Fibroblast of skin of abdomen (primary cell): ENCODE measurements around the gene BCAT1.
"Not testable (repeated sequence)": the region's sequence is repeated elsewhere in the genome, so short reads cannot be mapped to it uniquely, and the experiment has no call there.

Experiments used
- DNase-seq: peaks from one replicate; pipeline ENCODE4 v3.0.0-alpha.2; 2013

The BCAT1 gene

DNA sequence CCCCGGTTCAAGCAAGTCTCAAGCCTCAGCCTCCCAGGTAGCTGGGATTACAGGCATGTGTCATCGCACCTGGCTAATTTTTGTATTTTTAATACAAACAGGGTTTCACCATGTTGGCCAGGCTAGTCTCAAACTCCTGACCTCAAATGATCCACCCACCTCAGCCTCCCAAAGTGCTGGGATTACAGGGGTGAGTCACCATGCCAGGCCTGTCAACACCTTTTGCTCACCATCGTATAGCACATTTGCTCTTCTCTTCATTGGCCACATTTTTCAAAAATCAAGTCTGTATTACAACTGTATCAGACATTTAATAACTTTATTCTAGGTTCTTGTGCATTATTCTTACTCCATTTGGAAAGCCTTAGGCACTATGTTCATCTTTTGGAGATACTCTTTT lies 50.3 kb downstream of the BCAT1 start:
- DNase-seq: peak; percentile 38

DNA sequence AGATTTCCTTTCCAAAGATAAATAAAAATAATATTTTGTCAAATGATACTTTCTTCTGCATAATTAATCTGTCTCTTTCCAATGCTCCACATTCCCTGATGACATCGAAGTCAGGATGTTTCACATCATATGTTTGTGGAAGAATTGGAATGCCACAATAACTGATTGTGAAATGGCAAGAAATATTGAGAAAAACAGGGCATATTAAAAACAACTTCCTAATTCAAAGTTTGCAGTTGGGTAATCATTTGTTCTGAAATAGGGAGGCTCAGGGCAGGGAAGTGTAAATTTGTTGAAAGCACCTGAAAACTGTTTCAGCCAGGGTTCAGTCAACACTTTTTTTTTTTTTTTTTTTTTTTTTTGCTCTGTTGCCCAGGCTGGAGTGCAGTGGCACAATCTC lies 50.7 kb downstream of the BCAT1 start:
- no peak for DNase-seq

- DNase-seq: no peak
Measured at GRCh38 chr12:24896171-24896570, 52.7 kb downstream of the BCAT1 start.

- no peak for DNase-seq
Measured at GRCh38 chr12:24895612-24896011, 53.3 kb downstream of the BCAT1 start.

GRCh38 chr12:24894879-24895278 lies 54.0 kb downstream of the BCAT1 start:
- no peak for DNase-seq

DNA sequence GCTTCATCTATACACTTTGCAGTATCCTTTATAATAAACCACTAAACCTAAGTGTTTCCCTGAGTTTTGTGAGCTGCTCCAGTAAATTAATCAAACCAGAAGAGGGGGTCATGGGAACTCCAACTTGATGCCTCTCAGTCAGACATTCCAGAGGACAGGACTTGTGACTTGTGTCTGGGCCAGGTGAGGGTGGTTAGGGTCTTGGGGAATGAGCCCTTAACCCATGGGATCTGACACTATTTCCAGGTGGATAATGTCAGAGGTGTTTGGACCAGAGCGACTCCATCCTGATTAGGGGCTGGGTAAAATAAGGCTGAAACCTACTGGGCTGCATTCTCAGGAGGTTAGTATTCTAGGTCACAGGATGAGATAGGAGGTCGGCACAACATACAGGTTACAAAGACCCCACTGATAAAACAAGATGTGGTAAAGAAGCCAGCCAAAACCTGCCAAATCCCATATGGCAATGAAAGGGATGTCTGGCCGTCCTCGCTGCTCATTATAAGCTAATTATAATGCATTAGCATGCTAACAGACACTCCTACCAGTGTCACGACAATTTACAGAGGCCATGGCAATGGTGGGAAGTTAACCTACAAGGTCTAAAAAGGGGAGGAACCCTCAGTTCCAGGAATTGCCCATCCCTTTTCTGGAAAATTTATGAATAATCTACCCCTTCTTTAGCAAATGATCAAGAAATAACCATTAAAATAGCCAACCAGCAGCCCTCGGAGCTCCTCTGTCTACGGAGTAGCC lies 58.7 kb downstream of the BCAT1 start:
- no peak for DNase-seq

DNA sequence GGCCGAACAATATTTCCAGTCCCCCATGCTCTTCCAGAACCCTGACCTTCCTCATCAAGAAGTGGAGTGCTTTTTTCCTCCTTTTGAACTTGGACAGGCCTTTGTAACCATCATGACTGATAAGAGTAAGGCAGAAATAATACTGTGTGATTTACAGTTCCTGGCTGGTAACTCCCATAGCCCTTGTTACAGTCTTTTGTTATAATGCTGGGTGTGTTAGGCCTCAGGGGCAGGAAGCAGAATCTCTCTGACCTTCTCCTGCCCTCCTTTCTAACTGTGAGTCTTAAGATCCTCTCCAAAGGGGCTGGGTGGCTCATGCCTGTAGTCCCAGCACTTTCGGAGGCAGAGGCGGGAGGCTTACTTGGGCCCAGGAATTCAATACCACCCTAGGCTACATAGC lies 59.5 kb downstream of the BCAT1 start:
- DNase-seq: no peak

- no peak for DNase-seq
Measured at GRCh38 chr12:24888813-24889212, 60.1 kb downstream of the BCAT1 start.

DNA sequence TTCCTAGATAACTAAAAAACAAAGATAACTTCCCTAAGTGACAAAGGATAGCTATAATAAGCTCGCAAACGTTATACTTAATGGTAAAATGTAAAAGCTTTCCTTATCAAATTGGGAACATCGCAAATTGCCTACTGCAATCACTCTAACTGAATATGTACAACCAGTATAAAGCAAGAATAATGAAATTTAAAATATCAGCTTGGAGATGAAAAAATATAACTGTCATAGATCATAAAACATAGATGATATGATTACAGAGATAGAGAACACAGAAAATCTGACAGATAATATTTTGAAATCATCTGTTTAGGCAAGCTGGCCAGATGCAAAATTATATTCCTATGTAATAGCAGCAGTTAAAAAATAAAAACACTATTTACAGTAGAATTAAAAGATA lies 64.0 kb downstream of the BCAT1 start:
- DNase-seq: no peak

DNA sequence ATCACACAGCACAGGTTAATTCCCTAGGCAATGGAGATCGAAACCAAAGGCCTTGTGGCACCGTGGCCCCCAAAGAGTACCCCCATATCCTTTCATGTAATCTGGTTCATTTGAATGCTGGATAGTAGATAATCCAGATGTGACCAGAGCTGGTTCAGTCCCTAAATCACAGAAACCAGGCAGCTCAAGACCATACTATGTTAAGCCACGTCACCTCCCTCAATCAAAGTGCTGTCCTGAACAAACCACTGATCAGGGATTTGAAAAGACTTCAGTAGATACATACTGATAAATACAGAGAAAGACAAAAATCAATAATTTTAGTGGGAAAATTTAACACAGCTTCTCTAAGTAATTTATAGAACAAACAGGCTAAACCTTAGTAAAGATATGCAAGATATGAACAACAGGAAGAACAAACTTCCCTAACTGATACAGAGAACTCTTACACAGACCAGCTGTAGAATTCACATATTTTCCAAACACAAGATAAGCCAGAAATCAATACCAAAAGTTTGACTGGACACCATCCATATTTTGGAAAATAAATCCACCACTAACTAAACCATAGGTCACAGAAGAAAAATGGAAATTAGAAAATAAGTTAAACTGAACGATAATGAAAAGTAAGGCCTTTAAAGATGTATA lies 67.1 kb downstream of the BCAT1 start:
- no peak for DNase-seq

DNA sequence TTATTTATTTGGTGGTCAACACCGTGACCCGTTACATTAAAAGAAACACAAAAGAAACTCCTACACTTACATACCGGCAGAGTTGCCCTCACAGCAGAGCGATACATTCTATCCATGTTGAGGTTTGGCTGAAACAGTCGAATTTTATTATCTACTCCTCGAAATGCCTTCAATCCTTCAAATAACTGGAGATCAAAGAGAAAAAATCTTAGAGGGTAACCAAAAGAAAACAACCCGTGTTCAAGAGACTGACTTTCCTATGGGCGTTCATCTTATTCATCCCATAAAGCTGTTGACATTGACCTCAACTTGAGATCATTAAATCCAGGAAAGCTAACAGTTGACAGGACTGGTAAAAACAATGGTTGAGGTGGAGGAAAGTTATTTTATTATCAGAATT lies 67.7 kb downstream of the BCAT1 start:
- DNase-seq: no peak

DNA sequence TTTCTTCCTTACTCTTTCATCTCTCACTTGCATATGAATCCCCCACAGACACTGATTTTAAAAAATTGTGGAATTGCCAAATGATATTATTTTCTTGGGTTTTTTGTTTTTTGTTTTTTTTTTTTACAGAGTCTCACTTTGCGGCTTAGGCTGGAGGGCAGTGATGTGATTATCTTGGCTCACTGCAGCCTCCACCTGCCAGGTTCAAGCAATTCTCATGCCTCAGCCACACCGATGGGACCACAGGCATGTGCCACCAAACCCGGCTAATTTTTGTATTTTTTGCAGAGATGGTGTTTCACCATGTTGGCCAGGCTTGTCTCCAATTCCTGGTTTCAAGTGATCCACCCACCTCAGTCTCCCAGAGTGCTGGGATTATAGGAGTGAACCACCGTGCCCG lies 68.2 kb downstream of the BCAT1 start:
- no peak for DNase-seq

DNA sequence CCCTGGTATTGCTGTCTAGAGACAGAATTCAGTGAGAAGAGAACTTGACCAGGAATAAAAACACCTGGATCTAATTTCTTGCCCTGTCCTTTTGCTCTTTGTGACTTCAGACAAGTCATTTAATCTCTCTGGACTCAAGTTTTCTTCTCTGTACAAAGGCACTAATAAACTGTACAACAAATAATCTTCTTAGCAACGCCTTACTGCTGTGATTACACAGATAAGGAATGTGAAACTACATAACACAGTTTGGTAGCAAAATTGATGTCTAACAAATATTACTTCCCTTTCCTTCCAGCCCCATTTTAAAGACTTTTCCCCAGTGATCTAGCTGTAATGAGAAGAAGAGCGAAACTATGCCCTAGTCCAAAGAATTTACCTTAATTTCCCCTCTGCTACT lies 69.3 kb downstream of the BCAT1 start:
- no peak for DNase-seq

DNA sequence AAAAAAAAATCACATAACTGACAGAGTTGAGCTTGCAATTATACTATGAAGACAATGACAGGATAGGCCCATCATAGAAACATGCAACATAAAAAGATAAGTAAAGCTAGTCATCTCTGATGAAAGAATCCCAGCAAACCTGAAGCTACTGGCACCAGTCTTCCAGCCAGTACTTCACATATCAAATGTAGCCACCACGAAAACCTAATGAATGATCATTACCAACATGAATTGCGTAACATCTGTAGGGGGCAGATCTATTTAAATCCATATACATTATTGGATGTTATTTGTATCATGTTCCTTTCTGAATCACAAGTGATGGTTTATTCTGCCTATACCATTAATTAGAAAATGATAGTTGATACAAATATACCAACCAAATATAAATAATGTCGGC lies 73.9 kb downstream of the BCAT1 start:
- DNase-seq: no peak

GRCh38 chr12:24872211-24872610 lies 76.7 kb downstream of the BCAT1 start:
- no peak for DNase-seq

- DNase-seq: not testable (repeated sequence)
Measured at GRCh38 chr12:24866139-24866538, 82.8 kb downstream of the BCAT1 start.

- DNase-seq: peak; percentile 22
Measured at GRCh38 chr12:24864796-24865125, 84.1 kb downstream of the BCAT1 start.

GRCh38 chr12:24861766-24862540 lies 86.9 kb downstream of the BCAT1 start:
- DNase-seq: no peak

- no peak for DNase-seq
Measured at GRCh38 chr12:24860546-24860945, 88.4 kb downstream of the BCAT1 start.

DNA sequence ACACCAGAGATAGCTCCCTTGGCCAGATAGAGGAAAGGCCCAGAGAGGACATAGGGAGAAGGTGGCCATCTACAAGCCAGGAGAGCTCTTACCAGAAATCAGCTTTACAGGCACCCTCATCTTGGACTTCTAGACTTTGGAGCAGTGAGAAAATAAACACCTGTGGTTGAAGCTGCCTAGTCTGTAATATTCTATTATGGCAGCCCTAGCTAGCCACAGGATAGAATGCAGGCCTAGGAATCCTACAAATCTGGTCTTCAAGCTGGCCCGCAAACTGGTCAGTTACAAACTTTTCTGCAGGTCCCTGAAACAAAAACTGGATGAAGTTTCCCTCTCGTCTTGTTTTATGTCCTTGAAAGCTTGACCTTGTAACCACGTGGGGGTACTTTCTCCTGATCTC lies 92.4 kb downstream of the BCAT1 start:
- DNase-seq: no peak

GRCh38 chr12:24854908-24855307 lies 94.0 kb downstream of the BCAT1 start:
- DNase-seq: no peak

GRCh38 chr12:24854017-24854416 lies 94.9 kb downstream of the BCAT1 start:
- no peak for DNase-seq

DNA sequence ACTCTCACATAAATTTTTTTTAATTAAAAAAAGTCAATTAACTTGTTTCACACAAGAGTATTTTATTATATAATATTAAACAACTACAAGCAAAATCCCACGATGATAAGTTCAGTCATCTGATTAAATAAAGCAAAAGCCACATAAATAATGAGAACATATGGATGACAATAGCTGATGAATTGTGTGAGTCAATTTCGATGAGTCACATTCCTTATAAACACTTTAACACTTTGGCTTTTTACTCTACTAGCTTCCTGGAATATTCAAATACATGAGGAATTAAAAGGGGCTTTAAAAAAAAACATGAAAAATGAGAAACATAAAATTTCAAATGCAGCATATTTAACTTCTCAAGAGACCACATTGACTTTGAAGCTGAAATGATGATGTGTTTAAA lies 95.3 kb downstream of the BCAT1 start:
- peak; percentile 55 for DNase-seq

GRCh38 chr12:24853094-24853493 lies 95.8 kb downstream of the BCAT1 start:
- DNase-seq: no peak
